CD4-positive, alpha-beta T cell (primary cell): ENCODE data around the gene SVIL. TPM values are rescaled to one million over a fixed set of nuclear protein-coding genes. Genes with fewer than 3 reads are reported as not detected.
"Not testable (repeated sequence)": the region's sequence is repeated elsewhere in the genome, so short reads cannot be mapped to it uniquely, and the experiment has no call there.

Experiments used
- ATAC-seq: fragments of 200-7000 bp; cut with Tn5 transposase; one replicate; pipeline ENCODE4 v1.10.0; 2022; ENCODE audit warnings: mild to moderate bottlenecking; ENCODE audit not compliant: poor library complexity
- CTCF ChIA-PET: fragments of 350-600 bp; sonication (Branson Sonifier 250); formaldehyde crosslinking; loops from one replicate; lab custom pipeline; 2021; ENCODE audit warnings: antibody characterized with exemption, inconsistent platforms; lab: Charles Lee
- POLR2A ChIA-PET: fragments of 350-600 bp; sonication (Branson Sonifier 250); formaldehyde crosslinking; loops from one replicate; lab custom pipeline; 2021; ENCODE audit warnings: antibody characterized with exemption, inconsistent platforms; lab: Charles Lee
- DNase-seq, 14 experiments: peaks; one replicate each; pipeline ENCODE4 v3.0.0-alpha.2; 2013 to 2020; ENCODE audit warnings: mixed read lengths in 2 of 14
- H3K27ac ChIP-seq, 2 donors: one replicate each; pipeline versions ENCODE4 v1.5.1 to v1.7.0; 2013; ENCODE audit warnings: low read length in 2 of 2, low read depth in 1 of 2, mild to moderate bottlenecking in 1 of 2
- H3K27me3 ChIP-seq, 2 experiments: 1 replicate in 1 of 2; 2 replicates in 1 of 2; pipeline versions ENCODE4 v1.6.1 to v1.7.0; 2013; ENCODE audit warnings: low read length in 2 of 2, control low read depth in 1 of 2, mild to moderate bottlenecking in 1 of 2, moderate library complexity in 1 of 2; ENCODE audit not compliant: insufficient read depth in 2 of 2, control insufficient read depth in 1 of 2
- H3K36me3 ChIP-seq: one replicate; pipeline ENCODE4 v1.6.1; 2013; ENCODE audit warnings: low read length, control low read depth; ENCODE audit not compliant: insufficient read depth
- H3K4me1 ChIP-seq: one replicate; pipeline ENCODE4 v1.6.1; 2013; ENCODE audit warnings: low read length, control low read depth; ENCODE audit not compliant: insufficient read depth
- H3K4me3 ChIP-seq: one replicate; pipeline ENCODE4 v1.5.1; 2013; ENCODE audit warnings: mild to moderate bottlenecking, low read length, moderate library complexity
- H3K9me3 ChIP-seq, 2 experiments: 1 replicate in 1 of 2; 2 replicates in 1 of 2; pipeline versions ENCODE4 v1.6.1 to v1.7.0; 2013; ENCODE audit warnings: low read length in 2 of 2, mild to moderate bottlenecking in 2 of 2, control low read depth in 1 of 2, moderate library complexity in 1 of 2; ENCODE audit not compliant: control insufficient read depth in 1 of 2, insufficient read depth in 1 of 2
- H3K27ac Mint-ChIP-seq: one replicate; pipeline ENCODE4 v1.8.0; 2020; ENCODE audit warnings: mixed read lengths
- H3K27me3 Mint-ChIP-seq: one replicate; pipeline ENCODE4 v1.8.0; 2021; ENCODE audit warnings: mixed read lengths
- H3K36me3 Mint-ChIP-seq: one replicate; pipeline ENCODE4 v1.8.0; 2021; ENCODE audit warnings: low read depth, mixed read lengths
- H3K4me1 Mint-ChIP-seq: one replicate; pipeline ENCODE4 v1.8.0; 2021; ENCODE audit warnings: low read depth, mixed read lengths
- H3K4me3 Mint-ChIP-seq: one replicate; pipeline ENCODE4 v1.8.0; 2020; ENCODE audit warnings: mild to moderate bottlenecking, mixed read lengths
- H3K9me3 Mint-ChIP-seq: one replicate; pipeline ENCODE4 v1.8.0; 2020; ENCODE audit warnings: mixed read lengths
- CTCF ChIP-seq: fragments of 200-600 bp; IDR thresholded peaks from one replicate; pipeline ENCODE4 v1.8.0; 2022; ENCODE audit warnings: antibody characterized with exemption, mild to moderate bottlenecking
- intact Hi-C, 2 experiments: fragments of 100-400 bp; cut with DNase I in 1 of 2; cut with micrococcal nuclease in 1 of 2; formaldehyde crosslinking; loops; one replicate each; pipeline versions ENCODE4 v1.15.1 to v1.9.0; 2023 to 2025; cut with DNase I, micrococcal nuclease
- total RNA-seq, 174 experiments: library from RNA in 2 of 174; stranded (reverse) in 2 of 174; gene quantifications; one replicate each; pipeline ENCODE4 v1.2.3 and lab custom pipeline; 2021 to 2026

The SVIL gene
- total RNA-seq, 2 experiments from 2014 or later, result 38.5 to 40.3 TPM

DNA sequence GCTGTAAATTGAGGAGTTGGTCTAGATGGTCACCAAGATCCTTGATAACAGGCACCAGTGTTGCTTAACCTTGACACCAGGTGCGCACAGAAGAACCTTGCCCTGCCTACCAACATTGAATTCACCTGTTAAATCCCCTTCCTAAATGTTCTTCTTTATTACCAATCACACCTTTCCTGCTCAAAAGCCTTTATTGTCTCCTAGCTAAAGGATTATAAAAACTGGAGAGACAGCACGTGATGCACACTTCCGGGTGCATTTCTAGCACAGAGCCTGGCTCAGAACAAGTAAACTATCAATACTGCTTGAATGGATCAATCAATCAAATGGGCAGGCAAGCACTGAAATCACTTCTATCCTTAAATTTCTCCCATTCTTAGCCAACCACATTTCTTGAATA is 56.3 kb downstream of the SVIL start:
- no peak for DNase-seq
- Mint-ChIP-seq H3K4me1 (no peaks in the 10 kb centered on the region), H3K4me3 (no peak overlapping the region), H3K36me3 (peaks cover 28% of the 10 kb centered on the region), H3K27ac (no peak overlapping the region), H3K27me3 (no peaks in the 10 kb centered on the region), H3K9me3 (no peaks in the 10 kb centered on the region)
- Histone ChIP-seq H3K36me3 (no peaks in the 10 kb centered on the region), H3K4me3 (no peak overlapping the region), H3K27ac (no peak overlapping the region), H3K27me3 (no peaks in the 10 kb centered on the region), H3K9me3 (no peaks in the 10 kb centered on the region), H3K4me1 (peaks cover 3% of the 10 kb centered on the region)
- POLR2A ChIA-PET, result no interaction called here
- no peak for TF ChIP-seq CTCF
- intact Hi-C loops, result no loop called here
- CTCF ChIA-PET, result no interaction called here
- no peak for ATAC-seq

GRCh38 chr10:29576681-29577080 is 58.1 kb downstream of the SVIL start:
- H3K4me1 Mint-ChIP-seq, result no peaks in the 10 kb centered on the region
- peaks cover 32% of the 10 kb centered on the region for H3K36me3 Mint-ChIP-seq
- no peaks in the 10 kb centered on the region for H3K27me3 ChIP-seq
- H3K9me3 ChIP-seq, result no peaks in the 10 kb centered on the region
- H3K27me3 Mint-ChIP-seq, result no peaks in the 10 kb centered on the region
- H3K27ac Mint-ChIP-seq, result no peak overlapping the region
- no peak overlapping the region for H3K27ac ChIP-seq
- intact Hi-C loops, result no loop called here
- POLR2A ChIA-PET, result interaction anchor here (0.6 kb wide), 1 partner anchor 1581 kb away, joined by 3 read pairs; no protein-coding TSS in a partner anchor
- no peaks in the 10 kb centered on the region for H3K9me3 Mint-ChIP-seq
- no peak for TF ChIP-seq CTCF
- no peaks in the 10 kb centered on the region for H3K36me3 ChIP-seq
- no peak overlapping the region for H3K4me3 ChIP-seq
- no peak for ATAC-seq
- DNase-seq, result no peak
- no peaks in the 10 kb centered on the region for H3K4me1 ChIP-seq
- H3K4me3 Mint-ChIP-seq, result no peak overlapping the region
- CTCF ChIA-PET, result no interaction called here

- no peaks in the 10 kb centered on the region for H3K9me3 Mint-ChIP-seq
- no peak overlapping the region for H3K4me3 Mint-ChIP-seq
- POLR2A ChIA-PET, result no interaction called here
- TF ChIP-seq CTCF, result no peak
- no peak for DNase-seq
- Histone ChIP-seq H3K36me3 (no peaks in the 10 kb centered on the region), H3K4me3 (no peak overlapping the region), H3K9me3 (no peaks in the 10 kb centered on the region), H3K27ac (no peak overlapping the region), H3K27me3 (no peaks in the 10 kb centered on the region), H3K4me1 (no peaks in the 10 kb centered on the region)
- H3K27ac Mint-ChIP-seq, result no peak overlapping the region
- intact Hi-C loops, result no loop called here
- peaks cover 32% of the 10 kb centered on the region for H3K36me3 Mint-ChIP-seq
- no peaks in the 10 kb centered on the region for H3K27me3 Mint-ChIP-seq
- ATAC-seq, result no peak
- H3K4me1 Mint-ChIP-seq, result no peaks in the 10 kb centered on the region
- CTCF ChIA-PET, result no interaction called here
Measured at GRCh38 chr10:29575098-29575455, 59.7 kb downstream of the SVIL start.

DNA sequence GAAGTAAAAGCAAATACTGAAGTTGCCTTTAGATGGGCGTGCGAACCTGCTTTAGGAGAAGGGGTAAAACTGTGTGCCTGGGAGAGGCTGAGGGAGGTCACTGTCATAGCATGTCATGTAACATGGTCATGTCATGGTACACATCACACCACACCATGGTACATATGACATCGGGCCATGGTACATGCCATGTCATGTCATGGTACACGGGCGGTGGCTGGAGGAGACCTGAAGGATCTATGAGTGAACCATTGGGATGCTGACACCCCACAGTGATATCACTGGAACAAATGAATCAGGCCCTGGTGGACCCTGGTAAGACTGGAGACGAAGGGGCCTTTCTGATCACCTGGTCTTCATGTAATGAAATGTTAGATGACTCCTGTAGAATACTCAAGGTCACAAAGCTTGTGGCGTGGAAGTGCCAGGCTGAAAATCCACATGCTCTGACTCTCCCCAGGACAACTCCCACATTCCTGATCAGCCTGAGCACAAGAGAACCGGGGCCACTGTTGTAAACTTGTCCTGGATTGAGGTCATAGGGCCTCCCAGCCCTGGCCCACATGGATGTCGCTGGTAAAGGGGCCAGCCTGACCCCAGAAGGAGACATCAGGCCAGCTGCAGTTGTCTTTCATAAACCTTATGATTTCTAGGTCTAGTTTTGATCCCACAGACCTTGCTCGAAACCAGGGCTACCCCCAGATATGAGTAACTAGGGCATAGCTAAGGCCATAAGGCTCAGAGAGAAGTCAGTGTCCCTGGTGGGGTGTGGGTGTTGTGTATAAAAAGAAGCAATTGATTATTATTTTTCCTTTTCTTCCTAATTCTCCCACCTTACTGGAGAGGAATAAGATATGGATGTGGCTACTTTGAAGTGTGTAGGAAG is 60.3 kb downstream of the SVIL start:
- H3K27me3 ChIP-seq, CTCF ChIA-PET, DNase-seq, ATAC-seq, H3K4me1 Mint-ChIP-seq, H3K27ac Mint-ChIP-seq, H3K9me3 Mint-ChIP-seq, H3K27ac ChIP-seq, intact Hi-C loops, H3K4me3 Mint-ChIP-seq, H3K27me3 Mint-ChIP-seq, H3K4me3 ChIP-seq, POLR2A ChIA-PET, H3K9me3 ChIP-seq, H3K4me1 ChIP-seq, H3K36me3 ChIP-seq: not testable (repeated sequence)
- peaks cover 29% of the 10 kb centered on the region for H3K36me3 Mint-ChIP-seq

DNA sequence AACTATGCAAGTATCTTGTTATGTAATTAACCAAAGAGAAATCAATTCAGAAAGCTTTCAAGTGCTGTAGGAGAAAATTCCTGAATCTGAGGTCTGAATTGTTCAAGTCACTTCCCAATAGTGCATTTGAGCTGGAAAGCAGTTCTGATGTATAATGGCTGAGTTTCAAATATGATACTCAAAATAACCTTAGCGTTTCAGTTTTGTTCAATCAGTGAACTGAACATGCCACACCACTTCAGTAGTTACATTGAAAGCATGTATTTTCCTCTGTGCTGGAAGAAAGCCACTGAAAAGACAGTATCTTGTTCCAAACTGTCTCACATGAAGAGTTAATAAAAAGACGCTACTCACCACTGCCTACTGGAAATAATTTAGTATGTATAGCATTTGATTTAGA is 64.5 kb downstream of the SVIL start:
- ATAC-seq, H3K9me3 Mint-ChIP-seq, H3K4me3 ChIP-seq, H3K36me3 ChIP-seq, H3K4me1 Mint-ChIP-seq, H3K27me3 ChIP-seq, intact Hi-C loops, H3K27ac Mint-ChIP-seq, H3K27ac ChIP-seq, CTCF ChIA-PET, H3K9me3 ChIP-seq, H3K4me1 ChIP-seq, POLR2A ChIA-PET, H3K27me3 Mint-ChIP-seq, DNase-seq, H3K4me3 Mint-ChIP-seq: not testable (repeated sequence)
- H3K36me3 Mint-ChIP-seq, result peaks cover 38% of the 10 kb centered on the region
